ENCODE measurements around the gene CLDN10. TPM values are rescaled to one million over a fixed set of nuclear protein-coding genes. Genes with fewer than 3 reads are reported as not detected.

The CLDN10 gene
- total and polyA plus RNA-seq, 9 donors = 0.45 to 28.7 (median 1.5) TPM; not detected in 1

- no peaks in the 10 kb centered on the region for H3K36me3 ChIP-seq
Observed at GRCh38 chr13:95626768-95627167, 74.2 kb downstream of the CLDN10 start.

GRCh38 chr13:95627590-95627989 is 75.1 kb downstream of the CLDN10 start:
- Histone ChIP-seq H3K4me1 (ENCODE audit: insufficient read depth) (no peaks in the 10 kb centered on the region), H3K4me3 (no peak overlapping the region), H3K9me3 (no peaks in the 10 kb centered on the region), H3K36me3 (no peaks in the 10 kb centered on the region), H3K27me3 (no peaks in the 10 kb centered on the region), H3K27ac (no peak overlapping the region)
- WGBS, 3 donors = 94 to 98% (median 96%) methylated on average over 1 of the region's 1 CpG
- intact Hi-C loops (cut with DNase I) = no loop called here
- DNase-seq = no peak
- TF ChIP-seq, protein P1, sequence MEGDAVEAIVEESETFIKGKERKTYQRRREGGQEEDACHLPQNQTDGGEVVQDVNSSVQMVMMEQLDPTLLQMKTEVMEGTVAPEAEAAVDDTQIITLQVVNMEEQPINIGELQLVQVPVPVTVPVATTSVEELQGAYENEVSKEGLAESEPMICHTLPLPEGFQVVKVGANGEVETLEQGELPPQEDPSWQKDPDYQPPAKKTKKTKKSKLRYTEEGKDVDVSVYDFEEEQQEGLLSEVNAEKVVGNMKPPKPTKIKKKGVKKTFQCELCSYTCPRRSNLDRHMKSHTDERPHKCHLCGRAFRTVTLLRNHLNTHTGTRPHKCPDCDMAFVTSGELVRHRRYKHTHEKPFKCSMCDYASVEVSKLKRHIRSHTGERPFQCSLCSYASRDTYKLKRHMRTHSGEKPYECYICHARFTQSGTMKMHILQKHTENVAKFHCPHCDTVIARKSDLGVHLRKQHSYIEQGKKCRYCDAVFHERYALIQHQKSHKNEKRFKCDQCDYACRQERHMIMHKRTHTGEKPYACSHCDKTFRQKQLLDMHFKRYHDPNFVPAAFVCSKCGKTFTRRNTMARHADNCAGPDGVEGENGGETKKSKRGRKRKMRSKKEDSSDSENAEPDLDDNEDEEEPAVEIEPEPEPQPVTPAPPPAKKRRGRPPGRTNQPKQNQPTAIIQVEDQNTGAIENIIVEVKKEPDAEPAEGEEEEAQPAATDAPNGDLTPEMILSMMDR (IDR thresholded peaks at IDR 0.05) = no peak
- TF ChIP-seq POLR2A (IDR thresholded peaks at IDR 0.05) = no peak
- TF ChIP-seq EP300 (IDR thresholded peaks at IDR 0.05) = no peak

More at GRCh38 chr13:95626768-95627167, 74.2 kb downstream of the CLDN10 start:
- Histone ChIP-seq H3K4me3 (no peak overlapping the region), H3K27ac (no peak overlapping the region), H3K27me3 (no peaks in the 10 kb centered on the region), H3K9me3 (no peaks in the 10 kb centered on the region), H3K4me1 (ENCODE audit: insufficient read depth) (no peaks in the 10 kb centered on the region)
- TF ChIP-seq EP300 (IDR thresholded peaks at IDR 0.05) = no peak
- TF ChIP-seq, protein P1 (IDR thresholded peaks at IDR 0.05) = no peak
- no peak for TF ChIP-seq POLR2A (IDR thresholded peaks at IDR 0.05)
- intact Hi-C loops (cut with DNase I) = no loop called here
- no peak for DNase-seq

DNA sequence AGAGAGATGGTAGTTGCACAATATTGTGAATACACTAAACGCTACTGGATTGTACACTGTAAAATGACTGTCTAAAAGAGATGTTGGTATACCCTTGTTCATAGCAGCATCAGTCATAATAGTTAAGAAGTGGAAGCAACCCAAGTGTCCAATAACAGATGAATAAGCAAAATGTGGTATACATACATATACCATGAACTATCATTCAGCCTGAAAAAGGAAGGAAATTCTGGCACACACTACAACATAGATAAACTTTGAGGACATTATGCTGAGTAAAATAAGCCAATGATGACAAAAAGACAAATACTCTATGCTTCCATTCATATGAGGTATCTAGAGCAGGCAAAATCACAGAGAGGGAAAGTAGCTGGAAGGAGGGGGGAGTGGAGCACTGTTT is 76.0 kb downstream of the CLDN10 start:
- 96 to 99% (median 98%) methylated on average over 1 of the region's 1 CpG for WGBS, 3 donors
- H3K36me3 ChIP-seq = no peaks in the 10 kb centered on the region
- intact Hi-C loops (cut with DNase I) = no loop called here

GRCh38 chr13:95629071-95629470 is 76.6 kb downstream of the CLDN10 start:
- no peak for DNase-seq
- WGBS, 3 donors = 65 to 96% (median 75%) methylated on average over 4 of the region's 4 CpGs
- H3K9me3 ChIP-seq = no peaks in the 10 kb centered on the region
- no peaks in the 10 kb centered on the region for H3K36me3 ChIP-seq
- H3K4me1 ChIP-seq (ENCODE audit: insufficient read depth) = no peaks in the 10 kb centered on the region
- H3K27me3 ChIP-seq = no peaks in the 10 kb centered on the region
- intact Hi-C loops (cut with DNase I) = no loop called here
- H3K27ac ChIP-seq = no peak overlapping the region
- no peak overlapping the region for H3K4me3 ChIP-seq
- TF ChIP-seq POLR2A (IDR thresholded peaks at IDR 0.05) = no peak
- TF ChIP-seq, protein P1 (IDR thresholded peaks at IDR 0.05) = no peak
- no peak for TF ChIP-seq EP300 (IDR thresholded peaks at IDR 0.05)

More for the DNA sequence above, 76.0 kb downstream of the CLDN10 start:
- Histone ChIP-seq H3K27me3 (no peaks in the 10 kb centered on the region), H3K9me3 (no peaks in the 10 kb centered on the region), H3K27ac (no peak overlapping the region), H3K4me3 (no peak overlapping the region), H3K4me1 (ENCODE audit: insufficient read depth) (no peaks in the 10 kb centered on the region)
- no peak for DNase-seq
- TF ChIP-seq EP300 (IDR thresholded peaks at IDR 0.05) = no peak
- TF ChIP-seq, protein P1 (IDR thresholded peaks at IDR 0.05) = no peak
- TF ChIP-seq POLR2A (IDR thresholded peaks at IDR 0.05) = no peak

Other genes starting within 250 kb of the CLDN10 start
- 10 to 100 TPM; 22.1 to 55.8 (median 45.2) TPM for gene DZIP1, start 92.0 kb downstream of the CLDN10 start, total RNA-seq
- gene DZIP1, start 92.0 kb downstream of the CLDN10 start, polyA plus RNA-seq = 10 to 100 TPM; 25.4 to 30.0 TPM
- 10 to 100 TPM; 29.6 to 56.7 (median 38.3) TPM for gene DNAJC3, start 124.4 kb downstream of the CLDN10 start, total RNA-seq
- gene DNAJC3, start 124.4 kb downstream of the CLDN10 start, polyA plus RNA-seq = 10 to 100 TPM; 13.6 to 24.5 TPM

Data from ovary (tissue), 9 donors.